WTC11 (cell line): ENCODE data around the gene RIC8A. TPM values are rescaled to one million over a fixed set of nuclear protein-coding genes. Genes with fewer than 3 reads are reported as not detected.
A peak's percentile ranks its signal among the peaks of the same experiment; 100 is the strongest.

Source experiments
- ATAC-seq: fragments of 200-7000 bp; cut with Tn5 transposase; 2 replicates; pipeline ENCODE4 v1.10.0; 2021; ENCODE audit warnings: mild to moderate bottlenecking, moderate library complexity
- CTCF ChIA-PET: fragments of 300-600 bp; sonication (Branson Sonifier 250); formaldehyde crosslinking; loops from one replicate; lab custom pipeline; 2021; ENCODE audit warnings: antibody characterized with exemption; lab: Charles Lee
- POLR2A ChIA-PET: fragments of 350-600 bp; sonication (Branson Sonifier 250); formaldehyde crosslinking; loops from one replicate; lab custom pipeline; 2021; ENCODE audit warnings: antibody characterized with exemption; lab: Charles Lee
- DNase-seq: peaks from one replicate; pipeline ENCODE4 v3.0.0; 2021; ENCODE audit warnings: low spot score
- H3K27ac Mint-ChIP-seq: 2 replicates; pipeline ENCODE4 v1.8.0; 2021; ENCODE audit warnings: mixed read lengths
- H3K27me3 Mint-ChIP-seq: 2 replicates; pipeline ENCODE4 v1.8.0; 2021; ENCODE audit warnings: low read depth, mild to moderate bottlenecking, moderate library complexity, mixed read lengths
- H3K36me3 Mint-ChIP-seq: 2 replicates; pipeline ENCODE4 v1.8.0; 2021; ENCODE audit warnings: mixed read lengths
- H3K4me1 Mint-ChIP-seq: 2 replicates; pipeline ENCODE4 v1.8.0; 2022; ENCODE audit warnings: mixed read lengths
- H3K4me3 Mint-ChIP-seq: 2 replicates; pipeline ENCODE4 v1.8.0; 2021; ENCODE audit warnings: mild to moderate bottlenecking, moderate library complexity, mixed read lengths
- H3K9me3 Mint-ChIP-seq: 2 replicates; pipeline ENCODE4 v1.8.0; 2021; ENCODE audit warnings: mixed read lengths
- ARID4B ChIP-seq: sonication (generic); formaldehyde crosslinking; IDR thresholded peaks from 2 replicates; pipeline ENCODE4 v1.8.0; 2023; ENCODE audit warnings: missing genetic modification reagents, mild to moderate bottlenecking, borderline replicate concordance
- CBFB ChIP-seq: sonication (generic); formaldehyde crosslinking; IDR thresholded peaks from 2 replicates; pipeline ENCODE4 v1.8.1; 2022; ENCODE audit warnings: mild to moderate bottlenecking, low read depth, missing genetic modification reagents
- CREB1 ChIP-seq: sonication (generic); formaldehyde crosslinking; IDR thresholded peaks from 2 replicates; pipeline ENCODE4 v1.8.0; 2023; ENCODE audit warnings: mild to moderate bottlenecking, missing genetic modification reagents
- E2F1 ChIP-seq: sonication (generic); formaldehyde crosslinking; IDR thresholded peaks from 2 replicates; pipeline ENCODE4 v1.8.0; 2022; ENCODE audit warnings: mild to moderate bottlenecking, missing genetic modification reagents
- E2F4 ChIP-seq: sonication (generic); formaldehyde crosslinking; IDR thresholded peaks from 2 replicates; pipeline ENCODE4 v1.8.1; 2022; ENCODE audit warnings: low read depth, mild to moderate bottlenecking, moderate library complexity, missing genetic modification reagents, borderline replicate concordance
- GTF2I ChIP-seq: fragments of 250-450 bp; sonication (Bioruptor Pico); conservative IDR thresholded peaks from 2 replicates; pipeline ENCODE4 v1.4.0; 2021; ENCODE audit warnings: mild to moderate bottlenecking
- IRF1 ChIP-seq: sonication (generic); formaldehyde crosslinking; IDR thresholded peaks from 2 replicates; pipeline ENCODE4 v1.8.0; 2023; ENCODE audit warnings: missing genetic modification reagents
- IRF2 ChIP-seq: sonication (generic); formaldehyde crosslinking; IDR thresholded peaks from 2 replicates; pipeline ENCODE4 v1.8.0; 2022; ENCODE audit warnings: low read depth, missing genetic modification reagents, borderline replicate concordance
- JAZF1 ChIP-seq: fragments of 250-450 bp; sonication (Bioruptor Pico); IDR thresholded peaks from 2 replicates; pipeline ENCODE4 v1.9.0; 2021; ENCODE audit warnings: moderate library complexity, mild to moderate bottlenecking, inconsistent platforms
- MYBL2 ChIP-seq: sonication (generic); formaldehyde crosslinking; IDR thresholded peaks from 2 replicates; pipeline ENCODE4 v1.8.1; 2023; ENCODE audit warnings: mild to moderate bottlenecking, moderate library complexity, missing genetic modification reagents
- NFATC4 ChIP-seq: fragments of 250-450 bp; sonication (Bioruptor Pico); IDR thresholded peaks from 2 replicates; pipeline ENCODE4 v1.9.0; 2021; ENCODE audit warnings: mild to moderate bottlenecking
- NR1H2 ChIP-seq: sonication (generic); formaldehyde crosslinking; IDR thresholded peaks from 2 replicates; pipeline ENCODE4 v1.9.0; 2021; ENCODE audit warnings: mild to moderate bottlenecking, moderate library complexity, missing genetic modification reagents
- NR2C2 ChIP-seq: sonication (generic); formaldehyde crosslinking; IDR thresholded peaks from 2 replicates; pipeline ENCODE4 v1.8.0; 2022; ENCODE audit warnings: mild to moderate bottlenecking, missing genetic modification reagents
- RELA ChIP-seq: sonication (generic); formaldehyde crosslinking; IDR thresholded peaks from 2 replicates; pipeline ENCODE4 v1.8.1; 2022; ENCODE audit warnings: missing genetic modification reagents, mild to moderate bottlenecking, borderline replicate concordance
- RORB ChIP-seq: fragments of 250-450 bp; sonication (Bioruptor Pico); IDR thresholded peaks from 2 replicates; pipeline ENCODE4 v1.9.0; 2021; ENCODE audit warnings: mild to moderate bottlenecking
- SMAD4 ChIP-seq: sonication (generic); formaldehyde crosslinking; IDR thresholded peaks from 2 replicates; pipeline ENCODE4 v1.8.0; 2022; ENCODE audit warnings: mild to moderate bottlenecking, missing genetic modification reagents
- USF1 ChIP-seq: sonication (generic); formaldehyde crosslinking; IDR thresholded peaks from 2 replicates; pipeline ENCODE4 v1.8.0; 2022; ENCODE audit warnings: mild to moderate bottlenecking, missing genetic modification reagents
- ZNF263 ChIP-seq: sonication (generic); formaldehyde crosslinking; IDR thresholded peaks from 2 replicates; pipeline ENCODE4 v1.8.1; 2022; ENCODE audit warnings: low read depth, mild to moderate bottlenecking, moderate library complexity, missing genetic modification reagents
- ZNF396 ChIP-seq: fragments of 250-450 bp; sonication (Bioruptor Pico); IDR thresholded peaks from 2 replicates; pipeline ENCODE4 v1.8.0; 2021; ENCODE audit warnings: mild to moderate bottlenecking, moderate library complexity, borderline replicate concordance
- ZNF532 ChIP-seq: fragments of 250-450 bp; sonication (Bioruptor Pico); IDR thresholded peaks from 2 replicates; pipeline ENCODE4 v1.9.0; 2021; ENCODE audit warnings: mild to moderate bottlenecking, borderline replicate concordance
- total RNA-seq: library from RNA; stranded (reverse); gene quantifications from 3 replicates; pipeline ENCODE4 v1.2.3, GENCODE V29; 2021

RIC8A gene
- total RNA-seq, 1 experiment from 2014 or later: 68.3 TPM

- TF ChIP-seq RORB (CRISPR knock-in tag) (no peak), CREB1 (no peak), MYBL2 (no peak), JAZF1 (CRISPR knock-in tag) (no peak), USF1 (CRISPR knock-in tag) (no peak), NFATC4 (no peak), SMAD4 (CRISPR knock-in tag) (no peak)
These were observed 45.8 kb downstream of the RIC8A start (continued) for GRCh38 chr11:253160-253885.

- H3K4me3 Mint-ChIP-seq: no peak overlapping the region
- H3K27me3 Mint-ChIP-seq: no peaks in the 10 kb centered on the region
- CTCF ChIA-PET: interaction anchor here (1.1 to 4.5 kb wide), 2 partner anchors 23 to 111 kb away, joined by 3 to 96 read pairs; no protein-coding TSS in a partner anchor
- POLR2A ChIA-PET: interaction anchor here (1.6 kb wide), 1 partner anchor 8 kb away, joined by 3 read pairs; no protein-coding TSS in a partner anchor
- H3K9me3 Mint-ChIP-seq: no peaks in the 10 kb centered on the region
- peaks cover 39% of the 10 kb centered on the region for H3K36me3 Mint-ChIP-seq
- DNase-seq: no peak
- TF ChIP-seq USF1 (CRISPR knock-in tag): no peak
- no peak for TF ChIP-seq NR2C2
- no peak for TF ChIP-seq E2F4
- no peak for TF ChIP-seq ZNF263 (CRISPR knock-in tag)
- TF ChIP-seq CBFB (CRISPR knock-in tag): no peak
- no peak for TF ChIP-seq IRF2 (CRISPR knock-in tag)
- no peak for TF ChIP-seq ZNF396 (CRISPR knock-in tag)
- no peak for TF ChIP-seq ARID4B (CRISPR knock-in tag)
- TF ChIP-seq MYBL2: no peak
- TF ChIP-seq, all 79 proteins: peak for 0
- ATAC-seq: no peak
- peak overlapping the region; percentile 5; the same call in 1 of the 2 replicates for H3K27ac Mint-ChIP-seq
- H3K4me1 Mint-ChIP-seq: peaks cover 6% of the 10 kb centered on the region; the same call in 1 of the 2 replicates
These were observed 46.4 kb downstream of the RIC8A start for GRCh38 chr11:253886-254270.

- POLR2A ChIA-PET: interaction anchor here (0.5 kb wide), 2 partner anchors 18 to 1331 kb away, joined by 3 to 4 read pairs; no protein-coding TSS in a partner anchor
- no peak overlapping the region for H3K4me3 Mint-ChIP-seq
- peaks cover 36% of the 10 kb centered on the region for H3K36me3 Mint-ChIP-seq
- CTCF ChIA-PET: no interaction called here
- no peak for DNase-seq
- H3K27me3 Mint-ChIP-seq: peaks cover 4% of the 10 kb centered on the region; the same call in 1 of the 2 replicates
- no peak for ATAC-seq
- no peak overlapping the region for H3K27ac Mint-ChIP-seq
- H3K9me3 Mint-ChIP-seq: 0 out of 2 replicates have a peak, but pooled peaks cover 5% of the 10 kb centered on the region
- H3K4me1 Mint-ChIP-seq: peaks cover 6% of the 10 kb centered on the region; the same call in 1 of the 2 replicates
- TF ChIP-seq E2F1 (CRISPR knock-in tag): no peak
- TF ChIP-seq ZNF532 (CRISPR knock-in tag): no peak
- TF ChIP-seq NR1H2: no peak
- no peak for TF ChIP-seq IRF1 (CRISPR knock-in tag)
- TF ChIP-seq GTF2I (CRISPR knock-in tag): no peak
- TF ChIP-seq RELA (CRISPR knock-in tag): no peak
These were observed 47.7 kb downstream of the RIC8A start for GRCh38 chr11:255176-255575.
